SK-N-SH treated with all-trans-retinoic acid at 6 μM for 48 hours (cell line): ENCODE data around the gene PF4V1.

Experiments
- ARNTL ChIP-seq: fragments of 450-650 bp; formaldehyde crosslinking; IDR thresholded peaks from 2 replicates; pipeline ENCODE4 v1.5.0; 2020; ENCODE audit warnings: low read depth, mild to moderate bottlenecking, moderate library complexity, borderline replicate concordance
- PPARA ChIP-seq: fragments of 250-450 bp; sonication (Bioruptor Pico); IDR thresholded peaks from 2 replicates; pipeline ENCODE4 v1.5.0; 2020; ENCODE audit warnings: mild to moderate bottlenecking, borderline replicate concordance
- RARB ChIP-seq: fragments of 250-450 bp; sonication (Bioruptor Pico); IDR thresholded peaks from 2 replicates; pipeline ENCODE4 v1.8.0; 2021; ENCODE audit warnings: mild to moderate bottlenecking, moderate library complexity
- ZFP30 ChIP-seq: fragments of 450-650 bp; formaldehyde crosslinking; IDR thresholded peaks from 2 replicates; pipeline ENCODE4 v1.5.0; 2022; ENCODE audit warnings: mild to moderate bottlenecking, moderate library complexity
- TF ChIP-seq, protein P1 (sequence below): fragments of 250-450 bp; sonication (Bioruptor Pico); IDR thresholded peaks from 2 replicates; pipeline ENCODE4 v1.8.0; 2020; ENCODE audit warnings: mild to moderate bottlenecking, moderate library complexity, borderline replicate concordance
- TF ChIP-seq, protein P2 (sequence below): fragments of 250-450 bp; sonication (Bioruptor Pico); IDR thresholded peaks from 2 replicates; pipeline ENCODE4 v1.8.0; 2021; ENCODE audit warnings: low read depth, mild to moderate bottlenecking, moderate library complexity, borderline replicate concordance

DNA sequence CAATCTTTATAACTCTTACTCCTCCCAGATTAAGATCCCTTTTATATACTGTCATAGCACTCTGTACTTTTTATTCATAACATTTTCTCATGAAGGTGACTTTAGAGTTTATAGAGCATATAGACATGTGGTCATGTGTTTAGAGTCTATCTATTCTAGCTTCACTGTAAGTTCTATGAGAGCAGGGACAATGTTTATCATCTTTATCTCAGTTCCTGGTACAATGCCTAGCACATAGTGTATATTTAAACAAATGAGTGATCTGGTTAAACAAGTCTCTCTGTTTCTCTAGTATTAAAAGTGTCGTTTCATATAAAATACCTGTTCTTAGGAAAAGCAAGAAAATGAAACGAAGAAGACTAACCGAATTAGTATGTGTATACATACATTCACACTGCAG is 13.4 kb upstream of the PF4V1 start:
- TF ChIP-seq, protein P1, sequence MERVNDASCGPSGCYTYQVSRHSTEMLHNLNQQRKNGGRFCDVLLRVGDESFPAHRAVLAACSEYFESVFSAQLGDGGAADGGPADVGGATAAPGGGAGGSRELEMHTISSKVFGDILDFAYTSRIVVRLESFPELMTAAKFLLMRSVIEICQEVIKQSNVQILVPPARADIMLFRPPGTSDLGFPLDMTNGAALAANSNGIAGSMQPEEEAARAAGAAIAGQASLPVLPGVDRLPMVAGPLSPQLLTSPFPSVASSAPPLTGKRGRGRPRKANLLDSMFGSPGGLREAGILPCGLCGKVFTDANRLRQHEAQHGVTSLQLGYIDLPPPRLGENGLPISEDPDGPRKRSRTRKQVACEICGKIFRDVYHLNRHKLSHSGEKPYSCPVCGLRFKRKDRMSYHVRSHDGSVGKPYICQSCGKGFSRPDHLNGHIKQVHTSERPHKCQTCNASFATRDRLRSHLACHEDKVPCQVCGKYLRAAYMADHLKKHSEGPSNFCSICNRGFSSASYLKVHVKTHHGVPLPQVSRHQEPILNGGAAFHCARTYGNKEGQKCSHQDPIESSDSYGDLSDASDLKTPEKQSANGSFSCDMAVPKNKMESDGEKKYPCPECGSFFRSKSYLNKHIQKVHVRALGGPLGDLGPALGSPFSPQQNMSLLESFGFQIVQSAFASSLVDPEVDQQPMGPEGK (CRISPR knock-in tag) = no peak
- no peak for TF ChIP-seq ARNTL
- TF ChIP-seq RARB (CRISPR knock-in tag) = no peak
- TF ChIP-seq ZFP30 (CRISPR knock-in tag) = no peak
- TF ChIP-seq, protein P2, sequence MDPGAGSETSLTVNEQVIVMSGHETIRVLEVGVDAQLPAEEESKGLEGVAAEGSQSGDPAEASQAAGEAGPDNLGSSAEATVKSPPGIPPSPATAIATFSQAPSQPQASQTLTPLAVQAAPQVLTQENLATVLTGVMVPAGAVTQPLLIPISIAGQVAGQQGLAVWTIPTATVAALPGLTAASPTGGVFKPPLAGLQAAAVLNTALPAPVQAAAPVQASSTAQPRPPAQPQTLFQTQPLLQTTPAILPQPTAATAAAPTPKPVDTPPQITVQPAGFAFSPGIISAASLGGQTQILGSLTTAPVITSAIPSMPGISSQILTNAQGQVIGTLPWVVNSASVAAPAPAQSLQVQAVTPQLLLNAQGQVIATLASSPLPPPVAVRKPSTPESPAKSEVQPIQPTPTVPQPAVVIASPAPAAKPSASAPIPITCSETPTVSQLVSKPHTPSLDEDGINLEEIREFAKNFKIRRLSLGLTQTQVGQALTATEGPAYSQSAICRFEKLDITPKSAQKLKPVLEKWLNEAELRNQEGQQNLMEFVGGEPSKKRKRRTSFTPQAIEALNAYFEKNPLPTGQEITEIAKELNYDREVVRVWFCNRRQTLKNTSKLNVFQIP (CRISPR knock-in tag) = no peak
- no peak for TF ChIP-seq PPARA (CRISPR knock-in tag)
